ENCODE measurements around the gene ZNF2.

Gene ZNF2

GRCh38 chr2:95174031-95174542 lies 8.5 kb downstream of the ZNF2 start:
- no peak for DNase-seq
- TF ChIP-seq GATA1 (IDR thresholded peaks at IDR 0.05; ENCODE audit: low read depth, low read length) (no peak), POLR2A (IDR thresholded peaks at IDR 0.05; ENCODE audit: low read length) (no peak)

GRCh38 chr2:95179451-95179850 lies 13.8 kb downstream of the ZNF2 start:
- TF ChIP-seq GATA1 (IDR thresholded peaks at IDR 0.05; ENCODE audit: low read depth, low read length) = no peak
- TF ChIP-seq POLR2A (IDR thresholded peaks at IDR 0.05; ENCODE audit: low read length) = no peak
- DNase-seq = no peak

DNA sequence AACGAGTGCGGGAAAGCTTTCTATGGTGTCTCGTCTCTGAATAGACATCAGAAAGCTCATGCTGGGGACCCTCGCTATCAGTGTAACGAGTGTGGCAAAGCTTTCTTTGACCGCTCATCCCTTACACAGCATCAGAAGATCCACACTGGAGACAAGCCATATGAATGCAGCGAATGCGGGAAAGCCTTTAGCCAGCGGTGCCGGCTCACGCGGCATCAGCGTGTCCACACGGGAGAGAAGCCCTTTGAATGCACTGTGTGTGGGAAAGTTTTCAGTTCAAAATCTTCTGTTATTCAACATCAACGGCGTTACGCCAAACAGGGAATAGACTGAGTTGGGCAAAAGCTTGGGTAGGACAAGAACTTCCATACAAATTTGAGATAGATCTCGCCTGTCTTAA lies 16.2 kb downstream of the ZNF2 start:
- DNase-seq = no peak
- TF ChIP-seq GATA1 (IDR thresholded peaks at IDR 0.05; ENCODE audit: low read depth, low read length) = no peak
- TF ChIP-seq POLR2A (IDR thresholded peaks at IDR 0.05; ENCODE audit: low read length) = no peak

DNA sequence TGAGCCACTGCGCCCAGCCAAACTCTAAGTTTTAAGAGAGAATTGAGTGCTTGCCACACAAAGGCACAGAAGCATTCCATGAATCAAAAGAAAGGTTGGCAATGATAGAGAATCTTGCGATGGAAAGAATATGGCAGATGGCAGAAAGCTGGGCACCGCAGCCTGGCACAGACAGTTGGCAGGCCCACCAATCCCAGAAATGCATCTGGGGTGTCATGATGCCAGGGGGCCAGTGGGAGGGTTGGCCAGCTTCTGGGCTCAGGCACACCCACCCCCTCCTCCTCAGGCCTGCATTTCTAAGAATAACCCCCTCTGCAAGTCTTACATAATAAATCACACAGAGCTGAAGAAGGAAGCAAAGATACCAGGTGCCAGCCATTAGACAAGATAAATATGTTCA lies 19.6 kb downstream of the ZNF2 start:
- DNase-seq = no peak

DNA sequence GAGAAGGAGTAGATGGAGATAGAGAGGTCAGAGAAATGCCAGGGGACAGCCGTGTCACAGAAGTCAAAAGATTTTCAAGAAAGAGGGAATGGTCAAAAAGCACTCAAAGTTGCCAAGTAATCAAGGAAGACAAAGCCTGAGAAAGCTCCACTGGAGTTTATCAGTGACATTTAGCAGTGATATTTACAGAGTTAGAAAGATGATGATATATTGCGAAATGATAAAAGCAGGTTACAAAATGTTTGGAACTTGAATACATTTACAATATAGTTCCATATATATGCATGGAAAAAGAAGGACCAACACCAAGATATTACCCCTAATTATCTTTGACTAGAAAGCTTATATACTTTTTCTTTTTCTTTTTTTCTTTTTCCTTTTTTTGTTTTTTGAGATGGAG lies 20.4 kb downstream of the ZNF2 start:
- TF ChIP-seq GATA1 (IDR thresholded peaks at IDR 0.05; ENCODE audit: low read depth, low read length) (no peak), POLR2A (IDR thresholded peaks at IDR 0.05; ENCODE audit: low read length) (no peak)
- no peak for DNase-seq

More for the DNA sequence above, 19.6 kb downstream of the ZNF2 start:
- no peak for TF ChIP-seq POLR2A (IDR thresholded peaks at IDR 0.05; ENCODE audit: low read length)
- TF ChIP-seq GATA1 (IDR thresholded peaks at IDR 0.05; ENCODE audit: low read depth, low read length) = no peak

DNA sequence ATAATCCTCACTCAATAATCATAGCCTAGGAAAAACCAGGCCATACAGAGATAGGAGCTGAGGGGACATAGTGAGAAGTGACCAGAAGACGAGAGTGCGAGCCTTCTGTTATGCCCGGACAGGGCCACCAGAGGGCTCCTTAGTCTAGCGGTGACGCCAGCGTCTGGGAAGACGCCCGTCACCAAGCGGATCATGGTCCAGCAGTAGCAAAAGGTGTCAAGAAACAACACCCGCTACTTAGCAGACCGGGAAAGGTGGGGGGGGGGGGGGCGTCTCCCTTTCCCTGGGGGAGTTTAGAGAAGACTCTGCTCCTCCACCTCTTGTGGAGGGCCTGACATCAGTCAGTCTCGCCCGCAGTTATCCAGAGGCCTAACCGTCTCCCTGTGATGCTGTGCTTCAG lies 27.3 kb downstream of the ZNF2 start:
- peak; percentile 24 to 37 for DNase-seq

GRCh38 chr2:95203911-95204310 lies 38.3 kb downstream of the ZNF2 start:
- TF ChIP-seq GATA1 (IDR thresholded peaks at IDR 0.05; ENCODE audit: low read depth, low read length) = no peak
- TF ChIP-seq POLR2A (IDR thresholded peaks at IDR 0.05; ENCODE audit: low read length) = no peak
- no peak for DNase-seq

DNA sequence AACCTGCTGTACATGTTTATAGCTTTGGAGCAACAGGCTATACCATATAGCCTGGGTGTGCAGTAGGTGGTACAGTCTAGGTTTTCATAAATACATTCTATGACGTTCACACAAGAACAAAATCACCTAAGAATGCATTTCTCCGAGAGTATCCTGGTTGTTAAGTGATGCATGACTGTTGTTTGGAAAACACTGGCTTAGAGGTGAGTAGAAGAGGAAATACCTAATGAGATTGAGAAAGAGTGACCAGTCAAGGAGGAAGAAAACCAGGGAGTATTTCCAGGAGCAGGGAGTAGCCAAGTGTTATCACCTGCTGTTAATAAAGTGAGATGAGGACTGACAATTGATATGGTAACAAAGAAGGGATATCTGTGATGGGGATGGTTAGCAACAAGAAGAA lies 38.8 kb downstream of the ZNF2 start:
- no peak for TF ChIP-seq GATA1 (IDR thresholded peaks at IDR 0.05; ENCODE audit: low read depth, low read length)
- TF ChIP-seq POLR2A (IDR thresholded peaks at IDR 0.05; ENCODE audit: low read length) = no peak
- no peak for DNase-seq

DNA sequence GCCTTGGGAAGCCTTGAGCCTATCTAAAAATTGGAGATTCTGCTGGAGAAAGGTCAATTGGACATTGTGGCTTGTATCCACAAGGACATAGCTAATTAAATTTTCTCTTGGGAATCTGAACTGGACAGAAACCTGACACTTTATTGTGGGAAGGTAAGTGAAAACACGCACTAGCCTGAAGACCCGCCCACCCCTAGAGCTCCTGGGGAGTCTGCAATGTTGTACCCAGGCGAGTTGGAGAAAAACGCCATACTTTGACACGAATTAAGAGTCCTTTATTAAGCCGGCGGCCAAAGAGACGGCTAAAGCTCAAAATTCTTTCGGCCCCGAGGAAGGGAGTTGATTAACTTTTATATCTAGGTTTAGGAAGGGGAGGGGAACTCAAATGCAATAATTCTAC lies 40.5 kb downstream of the ZNF2 start:
- no peak for DNase-seq
- TF ChIP-seq GATA1 (IDR thresholded peaks at IDR 0.05; ENCODE audit: low read depth, low read length) (no peak), POLR2A (IDR thresholded peaks at IDR 0.05; ENCODE audit: low read length) (no peak)

- peak; percentile 86 to 87 for DNase-seq
- no peak for TF ChIP-seq GATA1 (IDR thresholded peaks at IDR 0.05; ENCODE audit: low read depth, low read length)
- TF ChIP-seq POLR2A (IDR thresholded peaks at IDR 0.05; ENCODE audit: low read length) = peak; percentile 37
These were observed 41.7 kb downstream of the ZNF2 start, which contains the start of gene ZNF892 for GRCh38 chr2:95207111-95207961. Gene ZNF892, plus strand, starts transcription at chr2:95207521. Its CDS starts 295 bp downstream, at chr2:95207816.

- TF ChIP-seq POLR2A (IDR thresholded peaks at IDR 0.05; ENCODE audit: low read length) (no peak), GATA1 (IDR thresholded peaks at IDR 0.05; ENCODE audit: low read depth, low read length) (no peak)
- no peak for DNase-seq
These were observed 42.5 kb downstream of the ZNF2 start for GRCh38 chr2:95208106-95208505.

GRCh38 chr2:95215018-95215612 lies 49.5 kb downstream of the ZNF2 start:
- TF ChIP-seq POLR2A (IDR thresholded peaks at IDR 0.05; ENCODE audit: low read length) (no peak), GATA1 (IDR thresholded peaks at IDR 0.05; ENCODE audit: low read depth, low read length) (no peak)
- DNase-seq = no peak

- TF ChIP-seq GATA1 (IDR thresholded peaks at IDR 0.05; ENCODE audit: low read depth, low read length) (no peak), POLR2A (IDR thresholded peaks at IDR 0.05; ENCODE audit: low read length) (no peak)
- DNase-seq = no peak
These were observed 54.8 kb downstream of the ZNF2 start for GRCh38 chr2:95220449-95220848.

DNA sequence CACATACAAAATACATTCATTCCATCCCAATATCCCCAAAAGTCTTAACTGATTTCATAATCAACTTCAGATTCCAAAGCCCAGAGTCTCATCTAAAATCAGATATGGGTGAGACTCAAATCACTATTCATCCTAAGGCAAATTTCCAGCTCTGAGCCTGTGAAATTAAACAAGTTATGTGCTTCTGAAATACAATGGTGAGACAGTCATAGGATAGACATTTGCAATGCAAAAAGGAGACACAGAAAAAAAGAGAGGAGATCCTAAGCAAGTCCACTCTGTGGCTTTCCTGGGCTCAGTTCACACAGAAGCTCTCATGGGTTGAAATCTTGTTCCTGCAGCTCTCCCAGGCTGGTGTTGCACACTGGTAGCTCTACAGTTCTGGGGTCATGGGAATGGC lies 60.0 kb downstream of the ZNF2 start:
- TF ChIP-seq GATA1 (IDR thresholded peaks at IDR 0.05; ENCODE audit: low read depth, low read length) = no peak
- TF ChIP-seq POLR2A (IDR thresholded peaks at IDR 0.05; ENCODE audit: low read length) = no peak
- DNase-seq = no peak

GRCh38 chr2:95231723-95232122 lies 66.1 kb downstream of the ZNF2 start:
- no peak for TF ChIP-seq POLR2A (IDR thresholded peaks at IDR 0.05; ENCODE audit: low read length)
- TF ChIP-seq GATA1 (IDR thresholded peaks at IDR 0.05; ENCODE audit: low read depth, low read length) = no peak
- peak; percentile 45 to 64 for DNase-seq

All from erythroblast (primary cell).